ENCODE measurements around the gene MOSPD3. TPM values are rescaled to one million over a fixed set of nuclear protein-coding genes. Genes with fewer than 3 reads are reported as not detected.

Gene MOSPD3
- polyA plus RNA-seq, 3 donors, result 12.7 to 15.5 (median 13.3) TPM

DNA sequence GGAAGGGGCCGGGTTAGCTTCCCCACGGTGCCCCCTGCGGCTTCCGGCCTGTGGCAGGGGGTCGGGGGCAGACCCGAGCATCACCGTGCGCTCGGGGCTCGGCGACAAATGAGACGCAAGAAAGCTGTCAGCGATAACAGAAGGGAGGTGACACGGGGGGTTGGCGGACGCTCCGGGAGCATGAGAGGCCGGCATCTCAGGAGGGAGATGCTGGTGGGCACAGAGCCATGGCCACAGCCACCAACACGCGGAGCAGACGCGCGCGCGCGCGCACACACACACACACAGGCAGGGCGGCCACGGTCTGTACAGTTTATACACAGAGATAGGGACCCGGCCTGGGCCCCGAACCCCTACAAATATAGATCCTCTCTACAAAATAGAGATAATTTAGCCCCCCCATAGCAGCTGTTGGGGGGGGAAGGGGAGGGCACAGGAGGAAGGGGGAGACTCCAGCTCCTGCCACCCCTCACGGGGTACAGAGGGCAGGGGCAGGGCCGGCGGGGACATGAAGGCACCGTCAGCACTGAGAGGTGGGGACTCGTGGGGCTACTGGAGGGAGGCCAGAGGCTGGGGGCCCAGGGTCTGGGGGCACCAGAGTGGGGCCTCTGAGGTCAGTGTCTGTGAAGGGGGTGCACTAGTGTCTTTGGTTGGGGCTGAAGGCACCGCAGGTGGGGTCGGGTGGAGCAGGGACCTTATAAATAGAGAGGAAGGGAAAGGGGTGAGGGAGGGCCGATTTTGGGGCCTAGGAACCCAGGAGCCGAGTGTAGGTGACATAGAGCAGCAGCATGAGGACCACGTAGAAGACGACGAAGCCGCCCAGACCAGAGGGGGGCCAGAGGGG, 37.8 kb upstream of the MOSPD3 start:
- no peak overlapping the region for H3K4me3 Mint-ChIP-seq
- WGBS (ENCODE audit: insufficient coverage), result 92% methylated on average over 17 of the region's 44 CpGs
- Histone ChIP-seq H3K27ac (ENCODE audit: low read depth in 1 of 2, low read length in 2 of 2) (no peak overlapping the region), H3K36me3 (replicated peaks in 1 of 2; ENCODE audit: control insufficient read depth in 1 of 2, insufficient read depth in 2 of 2, low read length in 2 of 2) (peaks cover 71 to 80% of the 10 kb centered on the region in 2 donors), H3K79me2 (ENCODE audit: insufficient read depth, low read length) (peaks cover 1% of the 10 kb centered on the region), H3K4me3 (replicated peaks in 1 of 3; ENCODE audit: low read depth in 2 of 3, low read length in 3 of 3) (no peak overlapping the region), H3K27me3 (ENCODE audit: control insufficient read depth in 2 of 2, insufficient read depth in 2 of 2, low read length in 2 of 2) (peaks cover 3 to 29% of the 10 kb centered on the region in 2 donors), H4K20me1 (ENCODE audit: insufficient read depth, low read length) (peaks cover 97% of the 10 kb centered on the region), H3K9me3 (replicated peaks in 1 of 2; ENCODE audit: control insufficient read depth in 1 of 2, insufficient read depth in 1 of 2, low read length in 2 of 2) (no peaks in the 10 kb centered on the region), H2AFZ (ENCODE audit: insufficient read depth, low read depth, low read length, poor library complexity, severe bottlenecking) (no peak overlapping the region), H3K4me2 (replicated peaks; ENCODE audit: extremely low read depth, low read length, poor library complexity, severe bottlenecking) (no peak overlapping the region), H3K9ac (ENCODE audit: insufficient read depth, low read length, poor library complexity, severe bottlenecking) (no peak overlapping the region), H3K4me1 (ENCODE audit: control insufficient read depth in 1 of 2, insufficient read depth in 2 of 2, low read length in 2 of 2) (peaks cover 21 to 32% of the 10 kb centered on the region in 2 donors)
- H3K36me3 Mint-ChIP-seq, result peaks cover 23 to 51% of the 10 kb centered on the region in 2 donors
- intact Hi-C loops (cut with micrococcal nuclease), result no loop called here
- no peak for DNase-seq
- H3K27me3 Mint-ChIP-seq (ENCODE audit: low read depth in 3 of 3), result peaks cover 20 to 43% (median 35%) of the 10 kb centered on the region in 3 donors
- H3K27ac Mint-ChIP-seq, result no peak overlapping the region
- H3K4me1 Mint-ChIP-seq, result peaks cover 24% of the 10 kb centered on the region
- TF ChIP-seq, protein P1, sequence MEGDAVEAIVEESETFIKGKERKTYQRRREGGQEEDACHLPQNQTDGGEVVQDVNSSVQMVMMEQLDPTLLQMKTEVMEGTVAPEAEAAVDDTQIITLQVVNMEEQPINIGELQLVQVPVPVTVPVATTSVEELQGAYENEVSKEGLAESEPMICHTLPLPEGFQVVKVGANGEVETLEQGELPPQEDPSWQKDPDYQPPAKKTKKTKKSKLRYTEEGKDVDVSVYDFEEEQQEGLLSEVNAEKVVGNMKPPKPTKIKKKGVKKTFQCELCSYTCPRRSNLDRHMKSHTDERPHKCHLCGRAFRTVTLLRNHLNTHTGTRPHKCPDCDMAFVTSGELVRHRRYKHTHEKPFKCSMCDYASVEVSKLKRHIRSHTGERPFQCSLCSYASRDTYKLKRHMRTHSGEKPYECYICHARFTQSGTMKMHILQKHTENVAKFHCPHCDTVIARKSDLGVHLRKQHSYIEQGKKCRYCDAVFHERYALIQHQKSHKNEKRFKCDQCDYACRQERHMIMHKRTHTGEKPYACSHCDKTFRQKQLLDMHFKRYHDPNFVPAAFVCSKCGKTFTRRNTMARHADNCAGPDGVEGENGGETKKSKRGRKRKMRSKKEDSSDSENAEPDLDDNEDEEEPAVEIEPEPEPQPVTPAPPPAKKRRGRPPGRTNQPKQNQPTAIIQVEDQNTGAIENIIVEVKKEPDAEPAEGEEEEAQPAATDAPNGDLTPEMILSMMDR (IDR thresholded peaks at IDR 0.05), result no peak
- peaks cover under 1 to 11% (median 4%) of the 10 kb centered on the region in 7 donors for H3K9me3 Mint-ChIP-seq

DNA sequence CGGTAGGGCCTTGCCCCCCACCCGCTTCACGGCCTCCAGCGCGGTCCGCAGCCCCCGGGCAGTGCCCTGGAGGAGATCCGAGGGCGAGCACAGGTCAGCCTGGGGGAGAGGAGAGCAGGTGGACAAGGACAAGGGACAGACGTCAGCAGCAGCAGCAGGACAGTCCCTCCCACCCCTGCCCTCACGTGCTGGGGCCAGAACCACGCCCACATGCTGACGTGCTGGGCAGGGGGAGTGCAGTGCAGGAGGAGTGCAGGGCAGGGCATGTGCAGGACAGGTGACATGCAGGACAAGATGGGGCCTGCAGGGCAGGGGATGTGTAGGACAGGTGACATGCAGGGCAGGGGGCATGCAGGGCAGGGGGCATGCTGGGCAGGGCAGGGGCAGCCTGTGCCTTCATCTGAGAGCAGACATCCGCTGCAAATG, 37.1 kb upstream of the MOSPD3 start:
- Histone ChIP-seq H2AFZ (ENCODE audit: insufficient read depth, low read depth, low read length, poor library complexity, severe bottlenecking) (no peak overlapping the region), H3K9me3 (replicated peaks in 1 of 2; ENCODE audit: control insufficient read depth in 1 of 2, insufficient read depth in 1 of 2, low read length in 2 of 2) (no peaks in the 10 kb centered on the region), H4K20me1 (ENCODE audit: insufficient read depth, low read length) (peaks cover 98% of the 10 kb centered on the region), H3K27ac (ENCODE audit: low read depth in 1 of 2, low read length in 2 of 2) (no peak overlapping the region), H3K79me2 (ENCODE audit: insufficient read depth, low read length) (peaks cover 8% of the 10 kb centered on the region), H3K27me3 (ENCODE audit: control insufficient read depth in 2 of 2, insufficient read depth in 2 of 2, low read length in 2 of 2) (peaks cover 3 to 24% of the 10 kb centered on the region in 2 donors), H3K36me3 (replicated peaks in 1 of 2; ENCODE audit: control insufficient read depth in 1 of 2, insufficient read depth in 2 of 2, low read length in 2 of 2) (peaks cover 77 to 87% of the 10 kb centered on the region in 2 donors), H3K4me1 (ENCODE audit: control insufficient read depth in 1 of 2, insufficient read depth in 2 of 2, low read length in 2 of 2) (peaks cover 15 to 25% of the 10 kb centered on the region in 2 donors), H3K9ac (ENCODE audit: insufficient read depth, low read length, poor library complexity, severe bottlenecking) (no peak overlapping the region), H3K4me2 (replicated peaks; ENCODE audit: extremely low read depth, low read length, poor library complexity, severe bottlenecking) (no peak overlapping the region), H3K4me3 (replicated peaks in 1 of 3; ENCODE audit: low read depth in 2 of 3, low read length in 3 of 3) (no peak overlapping the region)
- H3K9me3 Mint-ChIP-seq, result peaks cover 2 to 11% (median 5%) of the 10 kb centered on the region in 7 donors
- no peak overlapping the region for H3K27ac Mint-ChIP-seq
- no peak overlapping the region for H3K4me3 Mint-ChIP-seq
- intact Hi-C loops (cut with micrococcal nuclease), result no loop called here
- H3K27me3 Mint-ChIP-seq (ENCODE audit: low read depth in 3 of 3), result peaks cover 19 to 37% (median 29%) of the 10 kb centered on the region in 3 donors
- TF ChIP-seq, protein P1 (IDR thresholded peaks at IDR 0.05), result no peak
- H3K4me1 Mint-ChIP-seq, result peaks cover 21% of the 10 kb centered on the region
- peaks cover 23 to 51% of the 10 kb centered on the region in 2 donors for H3K36me3 Mint-ChIP-seq
- WGBS (ENCODE audit: insufficient coverage), result 100% methylated on average over 6 of the region's 14 CpGs
- no peak for DNase-seq

Data from CD14-positive monocyte (primary cell).